NT2/D1 (cell line): ENCODE data around the gene TRNAU1AP.
A peak's percentile ranks its signal among the peaks of the same experiment; 100 is the strongest.
"Not testable (repeated sequence)": the region's sequence is repeated elsewhere in the genome, so short reads cannot be mapped to it uniquely, and the experiment has no call there.

Experiments used
- DNase-seq: peaks from one replicate; pipeline ENCODE4 v3.0.0-alpha.2; 2011; ENCODE audit warnings: low read depth, low spot score
- H3K27me3 ChIP-seq: 2 replicates; pipeline ENCODE4 v1.6.0; 2011; ENCODE audit warnings: mild to moderate bottlenecking; ENCODE audit not compliant: insufficient read length, insufficient read depth
- H3K36me3 ChIP-seq: 2 replicates; pipeline ENCODE4 v1.6.1; 2011; ENCODE audit warnings: mild to moderate bottlenecking, low read length, mixed read lengths; ENCODE audit not compliant: insufficient read depth, insufficient read length
- H3K4me1 ChIP-seq: 2 replicates; pipeline ENCODE4 v1.5.1; 2011; ENCODE audit not compliant: insufficient read depth, insufficient read length
- H3K4me3 ChIP-seq: 2 replicates; pipeline ENCODE4 v1.5.1; 2011; ENCODE audit warnings: low read depth; ENCODE audit not compliant: insufficient read length
- H3K9ac ChIP-seq: 2 replicates; pipeline ENCODE4 v1.6.0; 2011; ENCODE audit warnings: low read depth; ENCODE audit not compliant: insufficient read length
- H3K9me3 ChIP-seq: 2 replicates; pipeline ENCODE4 v1.5.1; 2011; ENCODE audit warnings: mild to moderate bottlenecking, low read length; ENCODE audit not compliant: insufficient read depth
- SUZ12 ChIP-seq: IDR thresholded peaks from 2 replicates; pipeline ENCODE4 v1.6.1; 2011; ENCODE audit not compliant: insufficient read length, insufficient read depth; ENCODE audit errors: extremely low read depth
- YY1 ChIP-seq: IDR thresholded peaks from 2 replicates; pipeline ENCODE4 v1.6.1; 2011; ENCODE audit not compliant: insufficient read length, insufficient read depth
- ZNF274 ChIP-seq: IDR thresholded peaks from 2 replicates; pipeline ENCODE4 v1.6.1; 2011; ENCODE audit warnings: mild to moderate bottlenecking, low read depth, low read length

The TRNAU1AP gene

DNA sequence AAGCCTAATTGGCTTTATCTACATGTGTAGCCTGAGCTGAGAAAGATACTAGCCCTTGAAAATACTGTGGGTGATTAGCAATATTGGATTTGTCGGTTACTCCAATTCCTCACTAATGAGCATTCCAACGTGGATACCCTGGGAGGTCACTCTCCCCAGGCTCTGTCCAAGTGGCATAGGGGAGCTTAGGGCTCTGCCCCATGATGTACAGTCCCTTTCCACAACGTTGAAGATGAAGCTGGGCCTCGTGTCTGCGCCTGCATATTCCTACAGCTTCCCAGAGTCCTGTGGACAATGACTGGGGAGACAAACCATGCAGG is 44.5 kb upstream of the TRNAU1AP start:
- Histone ChIP-seq H3K27me3 (no peaks in the 10 kb centered on the region), H3K4me3 (peak overlapping the region; percentile 85), H3K9me3 (no peaks in the 10 kb centered on the region), H3K9ac (peak overlapping the region; percentile 95), H3K4me1 (no peaks in the 10 kb centered on the region), H3K36me3 (peaks cover 69% of the 10 kb centered on the region)
- no peak for TF ChIP-seq SUZ12
- no peak for TF ChIP-seq YY1
- no peak for TF ChIP-seq ZNF274
- DNase-seq = no peak

DNA sequence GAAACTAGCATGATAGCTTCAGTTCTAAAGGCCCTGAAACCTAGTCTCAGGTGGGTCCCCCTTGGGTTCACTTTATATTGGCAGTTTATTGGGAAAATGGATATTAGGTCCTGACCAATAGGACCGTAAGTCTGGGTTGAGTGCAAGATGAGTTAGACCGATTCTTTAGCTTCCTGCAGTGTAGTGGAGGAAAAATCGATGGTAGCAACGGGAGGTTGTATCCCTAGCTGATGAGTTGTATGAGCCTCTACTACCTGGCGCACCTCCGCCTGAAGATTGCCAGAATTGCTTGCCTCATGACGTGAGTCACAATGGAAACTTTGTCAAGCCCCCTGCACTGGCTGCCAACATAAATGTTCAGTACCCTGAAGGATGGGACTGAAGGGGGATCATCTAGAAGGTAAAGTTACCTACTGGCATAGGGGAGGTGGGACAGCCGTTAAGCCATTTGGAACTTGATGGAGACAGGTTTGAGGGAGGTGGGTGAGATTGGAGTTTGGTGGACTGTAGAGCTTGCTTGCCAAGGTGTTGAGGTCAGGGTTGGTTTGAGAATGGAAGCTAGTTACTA is 43.1 kb upstream of the TRNAU1AP start:
- TF ChIP-seq YY1 (no peak), ZNF274 (no peak), SUZ12 (no peak)
- Histone ChIP-seq H3K9ac (peak overlapping the region; percentile 95), H3K4me3 (peak overlapping the region; percentile 1), H3K27me3 (no peaks in the 10 kb centered on the region), H3K4me1 (no peaks in the 10 kb centered on the region), H3K9me3 (no peaks in the 10 kb centered on the region), H3K36me3 (peaks cover 72% of the 10 kb centered on the region)
- no peak for DNase-seq

DNA sequence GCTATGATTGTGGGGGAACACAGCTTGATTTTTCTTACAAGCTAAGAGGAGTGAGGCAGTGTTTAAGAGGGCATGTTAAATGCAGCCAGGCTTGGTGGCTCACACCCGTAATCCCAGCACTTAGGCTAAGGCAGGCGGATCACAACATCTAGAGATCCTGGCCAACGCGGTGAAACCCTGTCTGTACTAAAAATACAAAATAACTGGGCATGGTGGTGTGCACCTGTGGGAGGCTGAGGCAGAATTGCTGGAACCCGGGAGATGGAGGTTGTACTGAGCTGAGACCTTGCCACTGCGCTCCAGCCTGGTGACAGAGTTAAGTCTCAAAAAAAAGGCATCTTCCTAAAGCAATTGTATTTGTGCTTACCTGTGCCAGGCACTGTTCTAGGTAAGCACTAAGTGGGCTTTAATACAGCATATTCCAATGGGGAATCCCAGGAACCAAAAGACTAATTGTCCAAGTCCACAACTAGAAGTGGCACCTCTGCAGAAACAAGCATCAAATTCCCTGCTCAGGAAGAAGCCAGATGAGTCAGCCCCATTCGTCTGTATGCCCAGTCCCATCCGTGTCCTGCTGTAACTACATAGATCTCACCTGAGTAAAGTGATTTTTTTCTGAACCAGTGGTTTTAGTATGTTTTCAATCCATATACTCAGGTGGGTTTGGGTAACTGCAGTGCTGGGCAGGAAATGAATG is 42.5 kb upstream of the TRNAU1AP start:
- Histone ChIP-seq H3K9ac (peak overlapping the region; percentile 95), H3K36me3 (peaks cover 72% of the 10 kb centered on the region), H3K4me3 (no peak overlapping the region), H3K9me3 (no peaks in the 10 kb centered on the region), H3K4me1 (no peaks in the 10 kb centered on the region), H3K27me3 (no peaks in the 10 kb centered on the region)
- DNase-seq = no peak
- TF ChIP-seq SUZ12 (no peak), YY1 (no peak), ZNF274 (no peak)

DNA sequence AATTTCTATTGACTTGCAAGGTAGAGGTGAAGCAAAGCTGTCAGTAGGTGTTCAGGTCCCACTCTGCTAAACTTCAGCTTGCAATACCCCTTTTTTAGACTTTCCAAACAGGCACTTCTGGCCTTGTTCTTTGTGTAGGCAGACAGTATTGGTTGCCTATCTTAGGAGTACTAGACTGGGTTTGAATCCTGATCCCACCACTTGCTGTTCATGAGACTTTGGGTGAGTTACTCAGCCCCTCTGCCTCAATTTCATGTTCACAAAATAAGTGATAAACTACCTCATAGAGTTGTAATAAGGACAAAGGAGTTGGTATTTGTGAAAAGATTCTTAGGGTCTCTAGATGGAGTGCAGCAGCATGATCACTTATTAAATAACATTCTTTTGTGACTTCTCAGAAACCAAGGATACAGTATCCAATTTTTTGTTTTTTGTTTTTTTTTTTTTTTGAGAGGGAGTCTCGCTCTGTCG is 41.9 kb upstream of the TRNAU1AP start:
- DNase-seq = no peak
- TF ChIP-seq SUZ12 (no peak), YY1 (no peak), ZNF274 (no peak)
- Histone ChIP-seq H3K9me3 (no peaks in the 10 kb centered on the region), H3K4me1 (no peaks in the 10 kb centered on the region), H3K4me3 (no peak overlapping the region), H3K9ac (no peak overlapping the region), H3K27me3 (no peaks in the 10 kb centered on the region), H3K36me3 (peaks cover 71% of the 10 kb centered on the region)

DNA sequence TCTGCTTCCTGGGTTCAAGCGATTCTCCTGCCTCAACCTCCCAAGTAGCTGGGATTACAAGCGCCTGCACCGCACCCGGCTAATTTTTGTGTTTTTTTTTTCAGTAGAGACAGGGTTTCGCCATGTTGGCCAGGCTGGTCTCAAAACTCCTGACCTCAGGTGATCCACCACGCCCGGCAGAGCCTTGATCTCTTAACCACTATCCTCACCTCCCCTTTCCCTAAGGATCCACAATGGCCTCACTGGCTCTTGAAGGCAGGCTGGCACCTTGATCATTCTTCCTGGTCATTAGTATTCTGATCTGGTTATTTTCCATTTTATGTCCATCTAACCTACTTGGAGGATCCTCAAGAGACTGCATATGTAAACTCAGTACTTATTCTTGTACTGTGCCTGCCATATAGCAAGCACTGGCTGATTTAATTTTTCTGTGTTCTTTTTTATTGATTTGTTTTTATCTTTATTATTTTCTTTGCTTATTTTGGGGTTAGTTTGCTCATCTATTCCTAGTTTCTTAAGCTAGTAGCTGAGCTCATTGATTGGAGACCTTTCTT is 40.8 kb upstream of the TRNAU1AP start:
- no peaks in the 10 kb centered on the region for H3K4me1 ChIP-seq
- H3K36me3 ChIP-seq = peaks cover 60% of the 10 kb centered on the region
- no peak for DNase-seq
- no peak overlapping the region for H3K9ac ChIP-seq
- TF ChIP-seq YY1 = no peak
- TF ChIP-seq SUZ12 = no peak
- no peak for TF ChIP-seq ZNF274
- no peaks in the 10 kb centered on the region for H3K9me3 ChIP-seq
- no peak overlapping the region for H3K4me3 ChIP-seq
- no peaks in the 10 kb centered on the region for H3K27me3 ChIP-seq

DNA sequence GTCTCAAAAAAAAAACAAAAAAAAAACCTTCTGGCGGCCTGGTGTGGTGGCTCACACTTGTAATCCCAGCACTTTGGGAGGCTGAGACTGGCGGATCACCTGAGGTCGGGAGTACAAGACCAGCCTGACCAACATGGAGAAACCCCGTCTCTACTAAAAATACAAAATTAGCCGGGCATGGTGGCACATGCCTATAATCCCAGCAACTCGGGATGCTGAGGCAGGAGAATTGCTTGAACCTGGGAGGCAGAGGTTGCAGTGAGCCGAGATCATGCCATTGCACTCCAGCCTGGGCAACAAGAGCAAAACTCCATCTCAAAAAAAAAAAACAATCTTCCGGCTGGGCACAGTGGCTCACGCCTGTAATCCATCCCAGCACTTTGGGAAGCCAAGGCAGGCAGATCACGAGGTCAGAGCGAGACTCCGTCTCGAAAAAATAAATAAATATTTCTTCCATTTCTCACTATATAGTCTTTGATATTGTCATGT is 38.4 kb upstream of the TRNAU1AP start:
- H3K27me3 ChIP-seq, H3K4me1 ChIP-seq, H3K9me3 ChIP-seq, H3K4me3 ChIP-seq, H3K9ac ChIP-seq, DNase-seq: not testable (repeated sequence)
- H3K36me3 ChIP-seq = peaks cover 36% of the 10 kb centered on the region

DNA sequence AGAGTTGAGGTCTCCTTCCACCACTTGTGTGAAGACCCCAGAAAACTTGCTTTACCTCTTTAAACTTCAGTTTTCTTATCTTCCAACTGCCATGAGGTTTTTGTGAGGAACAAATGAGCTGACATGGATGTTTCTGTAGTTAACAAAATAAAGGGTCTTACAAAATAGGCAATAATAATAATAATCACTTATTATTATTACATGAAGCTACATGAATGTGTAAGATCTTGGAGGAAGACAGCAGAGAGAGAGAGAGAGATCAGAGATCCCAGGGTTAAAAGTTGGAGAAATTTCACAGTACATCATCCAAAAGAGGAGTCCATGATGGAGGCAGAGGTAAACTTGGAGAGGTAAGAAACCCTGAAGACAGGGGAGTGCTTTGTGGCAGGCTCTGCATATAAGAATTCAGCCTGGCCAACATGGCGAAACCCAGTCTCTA is 36.3 kb upstream of the TRNAU1AP start:
- no peak for TF ChIP-seq YY1
- TF ChIP-seq SUZ12 = no peak
- TF ChIP-seq ZNF274 = no peak
- H3K9ac ChIP-seq = no peak overlapping the region
- DNase-seq = no peak

DNA sequence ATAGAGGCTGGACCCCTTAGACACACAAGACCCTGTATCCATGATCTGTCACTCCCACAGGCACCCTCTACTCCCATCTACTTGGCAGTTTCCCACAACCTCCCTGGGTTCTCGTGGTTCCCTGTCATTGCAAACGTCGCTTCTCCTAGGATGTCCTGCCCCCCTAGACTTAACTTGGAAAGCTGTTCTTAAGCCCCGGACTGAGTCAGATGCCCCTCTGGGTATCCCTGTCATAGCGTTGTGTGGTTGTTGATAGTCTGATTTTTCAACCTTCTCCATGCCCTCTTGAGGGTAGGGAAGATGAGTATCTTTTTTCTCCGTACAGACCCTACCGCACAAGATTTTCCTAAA is 35.3 kb upstream of the TRNAU1AP start:
- H3K36me3 ChIP-seq = peaks cover 35% of the 10 kb centered on the region
- H3K27me3 ChIP-seq = no peaks in the 10 kb centered on the region
- DNase-seq = no peak
- TF ChIP-seq ZNF274 (no peak), YY1 (no peak), SUZ12 (no peak)
- H3K9ac ChIP-seq = peak overlapping the region; percentile 99
- H3K9me3 ChIP-seq = no peaks in the 10 kb centered on the region
- peak overlapping the region; percentile 92 for H3K4me3 ChIP-seq
- H3K4me1 ChIP-seq = peaks cover 18% of the 10 kb centered on the region

More for the DNA sequence above, 36.3 kb upstream of the TRNAU1AP start:
- Histone ChIP-seq H3K4me3 (no peak overlapping the region), H3K36me3 (peaks cover 34% of the 10 kb centered on the region), H3K4me1 (peaks cover 13% of the 10 kb centered on the region), H3K27me3 (no peaks in the 10 kb centered on the region), H3K9me3 (no peaks in the 10 kb centered on the region)
